B cell (primary cell): ENCODE measurements around the gene GCH1. TPM values are rescaled to one million over a fixed set of nuclear protein-coding genes. Genes with fewer than 3 reads are reported as not detected.

ENCODE experiments used
- ATAC-seq: fragments of 200-7000 bp; cut with Tn5 transposase; one replicate; pipeline ENCODE4 v1.10.0; 2021; ENCODE audit warnings: low read depth, mild to moderate bottlenecking, moderate number of reproducible peaks, moderate library complexity
- CTCF ChIA-PET: fragments of 350-600 bp; sonication (Branson Sonifier 250); formaldehyde crosslinking; loops from one replicate; lab custom pipeline; 2021; ENCODE audit warnings: antibody characterized with exemption, inconsistent platforms; lab: Charles Lee
- POLR2A ChIA-PET: fragments of 350-600 bp; sonication (Branson Sonifier 250); formaldehyde crosslinking; loops from one replicate; lab custom pipeline; 2021; ENCODE audit warnings: antibody characterized with exemption; lab: Charles Lee
- DNase-seq: peaks from one replicate; pipeline ENCODE4 v3.0.0; 2013
- H2AFZ ChIP-seq: 2 replicates; pipeline ENCODE4 v1.6.1; 2012; ENCODE audit warnings: mild to moderate bottlenecking, low read depth, low read length; ENCODE audit not compliant: insufficient read depth, poor library complexity, severe bottlenecking
- H3K27ac ChIP-seq, 2 donors: 1 replicate in 1 of 2; 2 replicates in 1 of 2; pipeline ENCODE4 v1.5.1; 2012 to 2013; ENCODE audit warnings: low read length in 2 of 2, mild to moderate bottlenecking in 2 of 2, moderate library complexity in 1 of 2
- H3K27me3 ChIP-seq, 4 experiments: fragments of 200-600 bp in 1 of 4; sonication (generic) in 1 of 4; replicated peaks in 1 of 4; 1 replicate in 2 of 4; 2 replicates in 2 of 4; pipeline versions ENCODE4 v1.6.1 to v1.7.0; 2013 to 2016; ENCODE audit warnings: low read length in 3 of 4, mild to moderate bottlenecking in 2 of 4, mixed read lengths in 1 of 4, moderate library complexity in 1 of 4; ENCODE audit not compliant: insufficient read depth in 4 of 4, control insufficient read depth in 3 of 4; ENCODE audit errors: control extremely low read depth in 1 of 4
- H3K36me3 ChIP-seq, 2 experiments: replicated peaks in 1 of 2; 1 replicate in 1 of 2; 2 replicates in 1 of 2; pipeline versions ENCODE4 v1.6.1 to v1.7.1; 2013; ENCODE audit warnings: low read length in 1 of 2; ENCODE audit not compliant: insufficient read depth in 2 of 2, control insufficient read depth in 1 of 2; ENCODE audit errors: control extremely low read depth in 1 of 2, extremely low read depth in 1 of 2
- H3K4me1 ChIP-seq, 2 donors: fragments of 200-600 bp in 1 of 2; sonication (generic) in 1 of 2; 1 replicate in 1 of 2; 2 replicates in 1 of 2; pipeline versions ENCODE4 v1.5.1 to v1.6.1; 2013 to 2017; ENCODE audit warnings: low read length in 2 of 2; ENCODE audit not compliant: control insufficient read depth in 2 of 2, insufficient read depth in 2 of 2
- H3K4me2 ChIP-seq: replicated peaks from 2 replicates; pipeline ENCODE3; 2012; ENCODE audit warnings: mild to moderate bottlenecking, low read depth, low read length; ENCODE audit not compliant: poor library complexity, severe bottlenecking
- H3K4me3 ChIP-seq, 5 experiments: fragments of 200-600 bp in 1 of 5; sonication (generic) in 1 of 5; 1 replicate in 3 of 5; 2 replicates in 2 of 5; pipeline versions ENCODE4 v1.5.1 to v1.7.0; 2011 to 2016; ENCODE audit warnings: low read length in 4 of 5, mild to moderate bottlenecking in 4 of 5, low read depth in 2 of 5, control low read depth in 1 of 5, moderate library complexity in 1 of 5; ENCODE audit not compliant: insufficient read depth in 1 of 5; ENCODE audit errors: control extremely low read depth in 1 of 5, extremely low read depth in 1 of 5
- H3K79me2 ChIP-seq: fragments of 200-600 bp; sonication (generic); one replicate; pipeline ENCODE4 v1.6.0; 2016; ENCODE audit warnings: low read length; ENCODE audit not compliant: control insufficient read depth, insufficient read depth
- H3K9ac ChIP-seq: fragments of 200-600 bp; sonication (generic); 2 replicates; pipeline ENCODE4 v1.6.1; 2017; ENCODE audit warnings: mild to moderate bottlenecking, low read length, moderate library complexity
- H3K9me3 ChIP-seq, 3 donors: one replicate each; pipeline versions ENCODE4 v1.6.1 to v1.7.1; 2013; ENCODE audit warnings: low read length in 2 of 3; ENCODE audit not compliant: control insufficient read depth in 2 of 3, insufficient read depth in 1 of 3; ENCODE audit errors: control extremely low read depth in 1 of 3
- H4K20me1 ChIP-seq: 2 replicates; pipeline ENCODE4 v1.6.0; 2012; ENCODE audit warnings: mild to moderate bottlenecking, low read length; ENCODE audit not compliant: insufficient read depth, control insufficient read depth, poor library complexity, severe bottlenecking
- H3K27ac Mint-ChIP-seq: one replicate; pipeline ENCODE4 v1.8.0; 2021; ENCODE audit warnings: mixed read lengths
- H3K27me3 Mint-ChIP-seq: one replicate; pipeline ENCODE4 v1.8.0; 2021; ENCODE audit warnings: mixed read lengths
- H3K4me1 Mint-ChIP-seq: one replicate; pipeline ENCODE4 v1.8.0; 2021; ENCODE audit warnings: mixed read lengths
- H3K4me3 Mint-ChIP-seq: one replicate; pipeline ENCODE4 v1.8.0; 2021; ENCODE audit warnings: mixed read lengths
- H3K9me3 Mint-ChIP-seq: one replicate; pipeline ENCODE4 v1.8.0; 2022; ENCODE audit warnings: mixed read lengths; ENCODE audit not compliant: insufficient read depth
- EZH2 ChIP-seq: IDR thresholded peaks from 2 replicates; pipeline ENCODE4 v1.6.1; 2012; ENCODE audit warnings: borderline replicate concordance, low read depth, mild to moderate bottlenecking, moderate library complexity, low read length; ENCODE audit not compliant: insufficient read depth, poor library complexity, severe bottlenecking
- WGBS: methylation state at CpG from one replicate; pipeline ENCODE4 v1.1.5; 2013; ENCODE audit warnings: missing lambda C conversion rate; ENCODE audit not compliant: insufficient coverage; 5-methylcytosine and 5-hydroxymethylcytosine counted together
- intact Hi-C: fragments of 100-400 bp; cut with micrococcal nuclease; formaldehyde crosslinking; loops from one replicate; pipeline ENCODE4 v1.10.0; 2022
- polyA plus RNA-seq: library from polyadenylated mRNA; depleted of rRNA; stranded (reverse); fragments of >200 nt; gene quantifications from 2 replicates; pipeline ENCODE4 v1.2.3, GENCODE V29; 2012
- total RNA-seq, 2 donors: library from RNA; stranded (reverse); fragments of 120-200 nt in 1 of 2; gene quantifications; 1 replicate in 1 of 2; 2 replicates in 1 of 2; pipeline versions ENCODE4 v1.2.3 to v1.2.4, GENCODE V29; 2013 to 2022
- TF ChIP-seq, protein P1 (sequence below): fragments of 200-600 bp; IDR thresholded peaks from one replicate; pipeline ENCODE4 v1.8.0; 2022; ENCODE audit warnings: antibody characterized with exemption, mild to moderate bottlenecking

GCH1 gene
- total and polyA plus RNA-seq, 2 donors (not counting 1 experiment from before 2014, with no cell fraction given), result 17.0 to 24.6 TPM

DNA sequence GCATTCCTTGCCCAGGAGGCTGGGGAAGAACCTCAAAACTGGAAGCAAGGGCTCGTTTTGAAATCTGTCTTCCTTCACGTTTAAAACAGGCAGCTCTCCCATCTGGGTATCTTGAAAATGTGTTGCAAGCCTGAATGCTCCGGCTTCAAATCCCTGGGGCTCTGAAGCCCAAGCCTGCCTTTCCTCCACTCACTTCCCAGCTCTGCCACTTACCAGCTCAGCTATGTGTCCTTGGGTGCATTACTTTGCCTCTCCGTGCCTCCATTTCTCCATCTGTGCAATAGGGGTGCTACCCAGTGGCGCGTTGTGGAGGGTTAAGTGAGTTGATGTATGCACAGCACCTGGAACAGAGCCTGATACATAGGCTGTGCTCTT, 97.6 kb downstream of the GCH1 start:
- peaks cover 5 to 7% of the 10 kb centered on the region in 2 donors for H3K4me1 ChIP-seq
- H3K79me2 ChIP-seq, result no peaks in the 10 kb centered on the region
- H2AFZ ChIP-seq, result no peak overlapping the region
- H4K20me1 ChIP-seq, result no peaks in the 10 kb centered on the region
- Mint-ChIP-seq H3K27ac (no peak overlapping the region), H3K27me3 (peaks cover 27% of the 10 kb centered on the region), H3K4me1 (peaks cover 6% of the 10 kb centered on the region), H3K4me3 (no peak overlapping the region), H3K9me3 (peaks cover 4% of the 10 kb centered on the region)
- POLR2A ChIA-PET, result no interaction called here
- TF ChIP-seq, protein P1, sequence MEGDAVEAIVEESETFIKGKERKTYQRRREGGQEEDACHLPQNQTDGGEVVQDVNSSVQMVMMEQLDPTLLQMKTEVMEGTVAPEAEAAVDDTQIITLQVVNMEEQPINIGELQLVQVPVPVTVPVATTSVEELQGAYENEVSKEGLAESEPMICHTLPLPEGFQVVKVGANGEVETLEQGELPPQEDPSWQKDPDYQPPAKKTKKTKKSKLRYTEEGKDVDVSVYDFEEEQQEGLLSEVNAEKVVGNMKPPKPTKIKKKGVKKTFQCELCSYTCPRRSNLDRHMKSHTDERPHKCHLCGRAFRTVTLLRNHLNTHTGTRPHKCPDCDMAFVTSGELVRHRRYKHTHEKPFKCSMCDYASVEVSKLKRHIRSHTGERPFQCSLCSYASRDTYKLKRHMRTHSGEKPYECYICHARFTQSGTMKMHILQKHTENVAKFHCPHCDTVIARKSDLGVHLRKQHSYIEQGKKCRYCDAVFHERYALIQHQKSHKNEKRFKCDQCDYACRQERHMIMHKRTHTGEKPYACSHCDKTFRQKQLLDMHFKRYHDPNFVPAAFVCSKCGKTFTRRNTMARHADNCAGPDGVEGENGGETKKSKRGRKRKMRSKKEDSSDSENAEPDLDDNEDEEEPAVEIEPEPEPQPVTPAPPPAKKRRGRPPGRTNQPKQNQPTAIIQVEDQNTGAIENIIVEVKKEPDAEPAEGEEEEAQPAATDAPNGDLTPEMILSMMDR, result no peak
- no peak for TF ChIP-seq EZH2
- no peak overlapping the region for H3K4me3 ChIP-seq
- no peak overlapping the region for H3K9ac ChIP-seq
- intact Hi-C loops, result loop anchor here (10.0 kb wide), 1 partner anchor 90 kb away; no protein-coding TSS in a partner anchor
- WGBS, result 82% methylated on average over 5 of the region's 6 CpGs
- H3K27ac ChIP-seq, result no peak overlapping the region
- CTCF ChIA-PET, result interaction anchor here (1.1 to 8.3 kb wide), 11 partner anchors 11 to 241 kb away, joined by 3 to 85 read pairs (median 6); no protein-coding TSS in a partner anchor
- H3K9me3 ChIP-seq, result no peaks in the 10 kb centered on the region
- H3K4me2 ChIP-seq, result no peak overlapping the region
- no peak for ATAC-seq
- no peak for DNase-seq
- H3K36me3 ChIP-seq, result no peaks in the 10 kb centered on the region
- H3K27me3 ChIP-seq, result peaks cover 0 to 6% (median 0%) of the 10 kb centered on the region in 4 experiments

DNA sequence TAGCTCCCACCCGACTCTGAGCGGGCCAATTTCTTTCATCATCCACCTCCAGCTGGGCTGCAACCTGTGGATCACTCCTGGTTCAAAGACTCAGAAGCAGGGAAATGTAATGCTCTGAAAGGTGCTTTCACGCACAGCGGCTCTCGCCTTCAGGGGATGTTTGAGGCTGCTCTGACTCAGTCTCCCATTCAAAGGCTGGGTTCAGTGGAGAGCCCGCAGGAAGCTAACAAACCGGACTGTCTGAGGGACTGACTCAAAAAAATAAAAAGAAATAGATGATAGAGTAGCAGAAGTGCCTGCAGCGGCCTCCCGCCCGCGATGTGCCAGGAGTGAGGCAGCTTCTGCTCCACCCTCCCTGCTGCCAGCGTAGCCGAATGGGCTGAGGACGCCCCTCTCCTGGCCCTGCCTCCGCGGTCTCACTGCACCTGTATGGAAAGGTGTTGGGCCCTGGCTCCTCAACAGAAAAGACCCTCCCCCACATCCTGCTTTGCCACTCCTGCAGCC, 98.0 kb downstream of the GCH1 start:
- Histone ChIP-seq H4K20me1 (no peaks in the 10 kb centered on the region), H3K27ac (no peak overlapping the region), H3K4me3 (no peak overlapping the region), H2AFZ (no peak overlapping the region), H3K9me3 (no peaks in the 10 kb centered on the region), H3K36me3 (no peaks in the 10 kb centered on the region), H3K9ac (no peak overlapping the region), H3K27me3 (peaks cover 0 to 6% (median 0%) of the 10 kb centered on the region in 4 experiments), H3K79me2 (no peaks in the 10 kb centered on the region), H3K4me2 (no peak overlapping the region), H3K4me1 (peaks cover 5 to 7% of the 10 kb centered on the region in 2 donors)
- 92% methylated on average over 10 of the region's 16 CpGs for WGBS
- DNase-seq (no peak), ATAC-seq (no peak)
- CTCF ChIA-PET, result interaction anchor here (1.3 to 8.3 kb wide), 10 partner anchors 10 to 291 kb away, joined by 3 to 85 read pairs (median 6); no protein-coding TSS in a partner anchor
- H3K9me3 Mint-ChIP-seq, result peaks cover 4% of the 10 kb centered on the region
- TF ChIP-seq, protein P1, result no peak
- no peak for TF ChIP-seq EZH2
- H3K27ac Mint-ChIP-seq, result no peak overlapping the region
- H3K27me3 Mint-ChIP-seq, result peaks cover 31% of the 10 kb centered on the region
- peaks cover 6% of the 10 kb centered on the region for H3K4me1 Mint-ChIP-seq
- POLR2A ChIA-PET, result no interaction called here
- intact Hi-C loops, result loop anchor here (10.0 kb wide), 1 partner anchor 90 kb away; no protein-coding TSS in a partner anchor
- no peak overlapping the region for H3K4me3 Mint-ChIP-seq
